Esophagus squamous epithelium (tissue), 5 donors: ENCODE measurements around the gene TECPR2. TPM values are rescaled to one million over a fixed set of nuclear protein-coding genes. Genes with fewer than 3 reads are reported as not detected.
A peak's percentile ranks its signal among the peaks of the same experiment; 100 is the strongest.

Experiments used
- DNase-seq: peaks from one replicate; lab custom pipeline; 2025; lab: John Stamatoyannopoulos, UW
- H3K27ac ChIP-seq, 4 donors: fragments of 200-600 bp; sonication (generic); one replicate each; pipeline ENCODE4 v1.5.1; 2016 to 2019; ENCODE audit warnings: mild to moderate bottlenecking in 1 of 4
- H3K27me3 ChIP-seq, 4 donors: fragments of 200-600 bp; sonication (generic); 1 replicate in 3 of 4; 2 replicates in 1 of 4; pipeline versions ENCODE4 v1.5.1 to v1.6.0; 2017 to 2021; ENCODE audit warnings: antibody characterized with exemption in 1 of 4
- H3K36me3 ChIP-seq, 3 donors: fragments of 200-600 bp; sonication (generic); one replicate each; pipeline ENCODE4 v1.5.1; 2016 to 2019
- H3K4me1 ChIP-seq, 3 donors: fragments of 200-600 bp; sonication (generic); one replicate each; pipeline ENCODE4 v1.5.1; 2017 to 2019
- H3K4me3 ChIP-seq, 4 donors: fragments of 200-600 bp; sonication (generic); 1 replicate in 3 of 4; 2 replicates in 1 of 4; pipeline ENCODE4 v1.5.1; 2016 to 2019; ENCODE audit warnings: mild to moderate bottlenecking in 2 of 4, moderate library complexity in 1 of 4
- H3K9me3 ChIP-seq, 3 donors: fragments of 200-600 bp; sonication (generic); one replicate each; pipeline ENCODE4 v1.5.1; 2016 to 2019
- CTCF ChIP-seq, 6 experiments: fragments of 450-650 bp in 4 of 6; fragments of 200-600 bp in 2 of 6; sonication (generic) in 2 of 6; IDR thresholded peaks; one replicate each; pipeline ENCODE4 v1.5.1; 2016 to 2019; ENCODE audit warnings: antibody characterized with exemption in 6 of 6, mild to moderate bottlenecking in 4 of 6, moderate library complexity in 4 of 6
- POLR2A ChIP-seq, 4 donors: fragments of 450-650 bp; IDR thresholded peaks; one replicate each; pipeline ENCODE4 v1.6.1; 2017; ENCODE audit warnings: antibody characterized with exemption in 4 of 4, mild to moderate bottlenecking in 4 of 4, moderate library complexity in 3 of 4
- WGBS, 2 donors: methylation state at CpG; one replicate each; pipeline ENCODE4 v1.1.5; 2018; 5-methylcytosine and 5-hydroxymethylcytosine counted together
- intact Hi-C: fragments of 100-400 bp; cut with DNase I; formaldehyde crosslinking; loops from one replicate; pipeline ENCODE4 v1.15.0; 2022
- total RNA-seq, 4 donors: library from RNA; depleted of rRNA; stranded (reverse); fragments of >200 nt; gene quantifications; one replicate each; pipeline ENCODE4 v1.1.0, GENCODE V29; 2016
- donor health status: DM: yes; HTN: yes; CAD: no.

TECPR2 gene
- total RNA-seq, 4 donors from 2014 or later, result 5.4 to 18.1 (median 12.9) TPM

GRCh38 chr14:102394717-102395375 lies 32.1 kb downstream of the TECPR2 start:
- Histone ChIP-seq H3K27me3 (no peaks in the 10 kb centered on the region), H3K4me1 (peaks cover 0 to 13% (median 0%) of the 10 kb centered on the region in 3 donors), H3K4me3 (no peak overlapping the region), H3K9me3 (peaks cover 0 to 12% (median 0%) of the 10 kb centered on the region in 3 donors), H3K36me3 (peaks cover 0 to 23% (median 0%) of the 10 kb centered on the region in 3 donors), H3K27ac (no peak overlapping the region)
- 69 to 71% methylated on average over 9 of the region's 9 CpGs for WGBS, 2 donors
- intact Hi-C loops, result no loop called here
- TF ChIP-seq POLR2A (IDR thresholded peaks at IDR 0.05) (no peak), CTCF (IDR thresholded peaks at IDR 0.05) (no peak)
- no peak for DNase-seq

GRCh38 chr14:102396521-102396920 lies 33.8 kb downstream of the TECPR2 start:
- WGBS, 2 donors, result 80 to 83% methylated on average over 6 to 7 of the region's 7 CpGs
- peaks cover 0 to 6% (median 0%) of the 10 kb centered on the region in 3 donors for H3K4me1 ChIP-seq
- intact Hi-C loops, result loop anchor here (2.0 kb wide), 1 partner anchor 32 kb away; no protein-coding TSS in a partner anchor
- TF ChIP-seq POLR2A (IDR thresholded peaks at IDR 0.05) (no peak), CTCF (IDR thresholded peaks at IDR 0.05) (no peak)
- peaks cover 0 to 12% (median 0%) of the 10 kb centered on the region in 3 donors for H3K9me3 ChIP-seq
- no peak for DNase-seq
- H3K36me3 ChIP-seq, result peaks cover 0 to 35% (median 0%) of the 10 kb centered on the region in 3 donors
- H3K27ac ChIP-seq, result no peak overlapping the region
- no peaks in the 10 kb centered on the region for H3K27me3 ChIP-seq
- no peak overlapping the region for H3K4me3 ChIP-seq

- Histone ChIP-seq H3K27me3 (no peaks in the 10 kb centered on the region), H3K4me3 (no peak overlapping the region), H3K27ac (no peak overlapping the region), H3K36me3 (peaks cover 0 to 41% (median 0%) of the 10 kb centered on the region in 3 donors), H3K4me1 (peaks cover 0 to 5% (median 0%) of the 10 kb centered on the region in 3 donors), H3K9me3 (peaks cover 0 to 26% (median 10%) of the 10 kb centered on the region in 3 donors)
- intact Hi-C loops, result no loop called here
- no peak for TF ChIP-seq CTCF (IDR thresholded peaks at IDR 0.05)
- TF ChIP-seq POLR2A (IDR thresholded peaks at IDR 0.05), result no peak
- no peak for DNase-seq
Measured at GRCh38 chr14:102403028-102403427, 40.3 kb downstream of the TECPR2 start.

- no peak overlapping the region for H3K4me3 ChIP-seq
- WGBS, 2 donors, result 87 to 90% methylated on average over 7 of the region's 7 CpGs
- H3K27me3 ChIP-seq, result no peaks in the 10 kb centered on the region
- no peak for DNase-seq
- H3K4me1 ChIP-seq, result peaks cover 0 to 6% (median 0%) of the 10 kb centered on the region in 3 donors
- intact Hi-C loops, result no loop called here
- H3K36me3 ChIP-seq, result peaks cover 0 to 39% (median 0%) of the 10 kb centered on the region in 3 donors
- peak overlapping the region in 3 of 4 donors; percentile 14 to 63 (median 18) for H3K27ac ChIP-seq
- H3K9me3 ChIP-seq, result peaks cover 0 to 13% (median 10%) of the 10 kb centered on the region in 3 donors
- TF ChIP-seq CTCF (IDR thresholded peaks at IDR 0.05) (no peak), POLR2A (IDR thresholded peaks at IDR 0.05) (no peak)
Measured at GRCh38 chr14:102407258-102407657, 44.5 kb downstream of the TECPR2 start.

DNA sequence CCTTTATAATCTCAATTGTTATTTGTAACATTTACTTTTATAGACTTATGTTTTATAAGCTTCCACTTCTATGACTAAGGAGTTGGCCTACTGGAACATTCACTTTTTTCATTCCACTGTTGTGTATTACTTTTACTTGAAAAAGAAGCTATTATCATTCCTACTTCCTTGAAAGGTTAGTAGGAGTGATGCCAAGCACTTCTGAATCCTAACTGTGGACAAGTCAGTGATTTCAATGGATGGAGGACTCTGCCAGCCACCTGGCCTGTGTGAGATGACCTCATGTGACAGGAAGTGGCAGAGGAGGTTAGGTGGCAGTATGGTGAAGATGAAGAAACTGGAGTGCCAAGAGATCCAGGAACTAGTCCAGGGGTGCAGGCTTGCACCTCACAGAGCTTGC lies 46.0 kb downstream of the TECPR2 start:
- no peak for DNase-seq
- no peaks in the 10 kb centered on the region for H3K27me3 ChIP-seq
- intact Hi-C loops, result no loop called here
- H3K9me3 ChIP-seq, result no peaks in the 10 kb centered on the region
- H3K27ac ChIP-seq, result peak overlapping the region in 2 of 4 donors; percentile 44 to 63
- TF ChIP-seq CTCF (IDR thresholded peaks at IDR 0.05) (no peak), POLR2A (IDR thresholded peaks at IDR 0.05) (no peak)
- peaks cover 0 to 6% (median 0%) of the 10 kb centered on the region in 3 donors for H3K4me1 ChIP-seq
- no peak overlapping the region for H3K4me3 ChIP-seq
- H3K36me3 ChIP-seq, result peaks cover 0 to 38% (median 0%) of the 10 kb centered on the region in 3 donors
